Esophagus squamous epithelium (tissue), 4 donors: Measurements from ENCODE around the gene AKR1C1.
"Not testable (repeated sequence)": the region's sequence is repeated elsewhere in the genome, so short reads cannot be mapped to it uniquely, and the experiment has no call there.

Experiments
- POLR2A ChIP-seq, 4 donors: fragments of 450-650 bp; IDR thresholded peaks; one replicate each; pipeline ENCODE4 v1.6.1; 2017; ENCODE audit warnings: antibody characterized with exemption in 4 of 4, mild to moderate bottlenecking in 4 of 4, moderate library complexity in 3 of 4
- TF ChIP-seq, protein P1 (sequence below), 6 experiments: fragments of 450-650 bp in 4 of 6; fragments of 200-600 bp in 2 of 6; sonication (generic) in 2 of 6; IDR thresholded peaks; one replicate each; pipeline ENCODE4 v1.5.1; 2016 to 2019; ENCODE audit warnings: antibody characterized with exemption in 6 of 6, mild to moderate bottlenecking in 4 of 6, moderate library complexity in 4 of 6

DNA sequence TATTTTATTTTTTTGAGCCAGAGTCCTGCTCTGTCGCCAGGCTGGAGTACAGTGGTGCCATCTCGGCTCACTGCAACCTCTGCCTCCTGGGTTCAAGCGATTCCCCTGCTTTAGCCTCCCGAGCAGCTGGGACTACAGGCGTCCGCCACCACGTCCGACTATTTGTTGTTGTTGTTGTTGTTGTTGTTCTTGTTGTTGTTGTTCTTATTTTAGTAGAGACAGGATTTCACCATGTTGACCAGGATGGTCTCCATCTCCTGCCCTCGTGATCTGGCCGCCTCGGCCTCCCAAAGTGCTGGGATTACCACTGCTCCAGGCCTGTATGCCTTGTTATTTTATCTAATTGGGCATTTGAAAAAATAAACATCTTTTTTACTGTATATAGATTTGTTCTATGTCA, 1.7 kb upstream of the AKR1C1 start:
- TF ChIP-seq, protein P1, sequence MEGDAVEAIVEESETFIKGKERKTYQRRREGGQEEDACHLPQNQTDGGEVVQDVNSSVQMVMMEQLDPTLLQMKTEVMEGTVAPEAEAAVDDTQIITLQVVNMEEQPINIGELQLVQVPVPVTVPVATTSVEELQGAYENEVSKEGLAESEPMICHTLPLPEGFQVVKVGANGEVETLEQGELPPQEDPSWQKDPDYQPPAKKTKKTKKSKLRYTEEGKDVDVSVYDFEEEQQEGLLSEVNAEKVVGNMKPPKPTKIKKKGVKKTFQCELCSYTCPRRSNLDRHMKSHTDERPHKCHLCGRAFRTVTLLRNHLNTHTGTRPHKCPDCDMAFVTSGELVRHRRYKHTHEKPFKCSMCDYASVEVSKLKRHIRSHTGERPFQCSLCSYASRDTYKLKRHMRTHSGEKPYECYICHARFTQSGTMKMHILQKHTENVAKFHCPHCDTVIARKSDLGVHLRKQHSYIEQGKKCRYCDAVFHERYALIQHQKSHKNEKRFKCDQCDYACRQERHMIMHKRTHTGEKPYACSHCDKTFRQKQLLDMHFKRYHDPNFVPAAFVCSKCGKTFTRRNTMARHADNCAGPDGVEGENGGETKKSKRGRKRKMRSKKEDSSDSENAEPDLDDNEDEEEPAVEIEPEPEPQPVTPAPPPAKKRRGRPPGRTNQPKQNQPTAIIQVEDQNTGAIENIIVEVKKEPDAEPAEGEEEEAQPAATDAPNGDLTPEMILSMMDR (IDR thresholded peaks at IDR 0.05): not testable (repeated sequence)
- TF ChIP-seq POLR2A (IDR thresholded peaks at IDR 0.05): not testable (repeated sequence)
